ENCODE data around the gene KLF5.

KLF5 gene

DNA sequence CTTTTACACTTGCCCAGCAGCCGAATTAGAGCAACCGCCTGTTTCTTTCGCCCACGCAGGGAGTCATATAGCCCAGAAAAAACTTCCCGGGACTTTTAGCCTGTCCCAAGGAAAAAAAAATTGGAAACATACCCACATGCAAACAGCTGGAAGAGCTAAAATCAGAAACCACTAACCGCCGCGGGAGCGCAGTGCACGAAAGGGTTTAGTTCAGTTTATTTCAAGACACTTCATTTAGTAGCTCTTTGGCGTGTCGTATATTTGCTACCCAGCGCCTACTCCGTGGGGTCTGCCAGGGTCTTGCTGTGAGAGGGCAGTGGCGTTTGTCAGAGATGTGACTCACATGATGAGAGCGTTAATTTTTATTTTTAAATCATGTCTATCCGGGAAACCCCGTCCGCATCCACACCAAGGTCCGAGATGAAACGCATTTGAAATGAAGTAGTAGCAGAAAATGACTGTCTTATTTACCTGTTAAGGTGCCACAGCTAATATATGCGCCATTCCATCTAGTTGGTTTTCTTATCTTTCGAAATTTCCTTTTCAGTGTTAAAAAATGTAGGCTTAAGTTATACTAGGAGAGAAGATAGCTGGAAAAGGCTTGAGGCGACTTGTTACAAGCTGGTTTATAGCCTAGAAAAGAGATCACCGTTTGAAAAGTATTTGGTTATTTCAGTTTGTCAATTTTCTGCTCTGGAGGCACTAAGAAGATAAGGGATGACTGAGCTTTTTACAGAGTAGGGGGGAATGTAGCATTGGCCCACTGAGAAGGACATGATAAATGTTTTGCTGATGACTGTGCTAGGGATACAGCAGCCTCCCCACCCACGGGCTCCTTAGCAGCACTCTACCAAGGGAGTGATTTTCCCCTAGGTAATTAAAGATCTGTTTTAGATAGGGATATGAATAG, 1.7 kb downstream of the KLF5 start:
- peak; percentile 64 for DNase-seq
- Histone ChIP-seq H3K4me3 (ENCODE audit: low read depth, low read length) (peak overlapping the region; percentile 69), H3K27me3 (replicated peaks) (no peaks in the 10 kb centered on the region), H3K36me3 (replicated peaks) (no peaks in the 10 kb centered on the region), H3K27ac (no peak overlapping the region)
- TF ChIP-seq, protein P1, sequence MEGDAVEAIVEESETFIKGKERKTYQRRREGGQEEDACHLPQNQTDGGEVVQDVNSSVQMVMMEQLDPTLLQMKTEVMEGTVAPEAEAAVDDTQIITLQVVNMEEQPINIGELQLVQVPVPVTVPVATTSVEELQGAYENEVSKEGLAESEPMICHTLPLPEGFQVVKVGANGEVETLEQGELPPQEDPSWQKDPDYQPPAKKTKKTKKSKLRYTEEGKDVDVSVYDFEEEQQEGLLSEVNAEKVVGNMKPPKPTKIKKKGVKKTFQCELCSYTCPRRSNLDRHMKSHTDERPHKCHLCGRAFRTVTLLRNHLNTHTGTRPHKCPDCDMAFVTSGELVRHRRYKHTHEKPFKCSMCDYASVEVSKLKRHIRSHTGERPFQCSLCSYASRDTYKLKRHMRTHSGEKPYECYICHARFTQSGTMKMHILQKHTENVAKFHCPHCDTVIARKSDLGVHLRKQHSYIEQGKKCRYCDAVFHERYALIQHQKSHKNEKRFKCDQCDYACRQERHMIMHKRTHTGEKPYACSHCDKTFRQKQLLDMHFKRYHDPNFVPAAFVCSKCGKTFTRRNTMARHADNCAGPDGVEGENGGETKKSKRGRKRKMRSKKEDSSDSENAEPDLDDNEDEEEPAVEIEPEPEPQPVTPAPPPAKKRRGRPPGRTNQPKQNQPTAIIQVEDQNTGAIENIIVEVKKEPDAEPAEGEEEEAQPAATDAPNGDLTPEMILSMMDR (IDR thresholded peaks at IDR 0.05; ENCODE audit: low read depth, low read length, missing control alignments), result no peak
- in situ Hi-C loops (cut with HindIII; ENCODE audit: low pct_ligation_motif_present, low sequenced_read_pairs), result no loop called here

DNA sequence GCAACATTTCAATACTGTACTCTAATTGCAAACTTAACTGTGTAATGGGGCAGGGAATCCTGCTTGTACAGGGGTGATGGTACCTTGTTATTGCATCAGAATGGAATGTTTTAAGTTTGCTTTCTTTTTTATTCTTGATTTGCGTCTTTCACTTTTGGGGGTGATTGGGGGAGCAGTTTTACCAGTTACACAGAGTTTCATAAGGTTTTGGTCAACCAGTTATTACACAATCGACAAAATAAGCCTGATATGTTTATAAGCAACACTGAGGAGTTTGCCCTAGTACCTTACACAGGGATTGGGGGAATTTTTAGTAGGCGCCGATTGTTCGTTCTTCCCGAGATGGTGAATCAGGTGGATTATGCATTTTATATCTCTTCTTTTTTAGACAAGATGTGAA, 2.7 kb downstream of the KLF5 start:
- TF ChIP-seq, protein P1 (IDR thresholded peaks at IDR 0.05; ENCODE audit: low read depth, low read length, missing control alignments), result no peak
- Histone ChIP-seq H3K27me3 (replicated peaks) (no peaks in the 10 kb centered on the region), H3K4me3 (ENCODE audit: low read depth, low read length) (no peak overlapping the region), H3K36me3 (replicated peaks) (no peaks in the 10 kb centered on the region), H3K27ac (no peak overlapping the region)
- in situ Hi-C loops (cut with HindIII; ENCODE audit: low pct_ligation_motif_present, low sequenced_read_pairs), result no loop called here
- DNase-seq, result no peak

DNA sequence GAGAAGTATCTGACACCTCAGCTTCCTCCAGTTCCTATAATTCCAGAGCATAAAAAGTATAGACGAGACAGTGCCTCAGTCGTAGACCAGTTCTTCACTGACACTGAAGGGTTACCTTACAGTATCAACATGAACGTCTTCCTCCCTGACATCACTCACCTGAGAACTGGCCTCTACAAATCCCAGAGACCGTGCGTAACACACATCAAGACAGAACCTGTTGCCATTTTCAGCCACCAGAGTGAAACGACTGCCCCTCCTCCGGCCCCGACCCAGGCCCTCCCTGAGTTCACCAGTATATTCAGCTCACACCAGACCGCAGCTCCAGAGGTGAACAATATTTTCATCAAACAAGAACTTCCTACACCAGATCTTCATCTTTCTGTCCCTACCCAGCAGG, 3.1 kb downstream of the KLF5 start:
- no peaks in the 10 kb centered on the region for H3K36me3 ChIP-seq (replicated peaks)
- H3K4me3 ChIP-seq (ENCODE audit: low read depth, low read length), result no peak overlapping the region
- no peak for DNase-seq
- no peaks in the 10 kb centered on the region for H3K27me3 ChIP-seq (replicated peaks)
- H3K27ac ChIP-seq, result no peak overlapping the region
- TF ChIP-seq, protein P1 (IDR thresholded peaks at IDR 0.05; ENCODE audit: low read depth, low read length, missing control alignments), result no peak
- in situ Hi-C loops (cut with HindIII; ENCODE audit: low pct_ligation_motif_present, low sequenced_read_pairs), result no loop called here

DNA sequence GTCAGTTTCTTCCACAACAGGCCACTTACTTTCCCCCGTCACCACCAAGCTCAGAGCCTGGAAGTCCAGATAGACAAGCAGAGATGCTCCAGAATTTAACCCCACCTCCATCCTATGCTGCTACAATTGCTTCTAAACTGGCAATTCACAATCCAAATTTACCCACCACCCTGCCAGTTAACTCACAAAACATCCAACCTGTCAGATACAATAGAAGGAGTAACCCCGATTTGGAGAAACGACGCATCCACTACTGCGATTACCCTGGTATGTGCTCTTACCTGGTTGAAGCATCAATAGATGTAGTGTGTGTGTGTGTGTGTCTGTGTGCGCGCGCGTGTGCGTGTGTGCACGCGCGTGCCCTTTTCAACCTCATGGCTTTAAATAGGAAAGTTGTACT, 3.7 kb downstream of the KLF5 start:
- no peak overlapping the region for H3K4me3 ChIP-seq (ENCODE audit: low read depth, low read length)
- H3K27me3 ChIP-seq (replicated peaks), result no peaks in the 10 kb centered on the region
- no peak overlapping the region for H3K27ac ChIP-seq
- no peak for DNase-seq
- TF ChIP-seq, protein P1 (IDR thresholded peaks at IDR 0.05; ENCODE audit: low read depth, low read length, missing control alignments), result no peak
- H3K36me3 ChIP-seq (replicated peaks), result no peaks in the 10 kb centered on the region
- in situ Hi-C loops (cut with HindIII; ENCODE audit: low pct_ligation_motif_present, low sequenced_read_pairs), result no loop called here

DNA sequence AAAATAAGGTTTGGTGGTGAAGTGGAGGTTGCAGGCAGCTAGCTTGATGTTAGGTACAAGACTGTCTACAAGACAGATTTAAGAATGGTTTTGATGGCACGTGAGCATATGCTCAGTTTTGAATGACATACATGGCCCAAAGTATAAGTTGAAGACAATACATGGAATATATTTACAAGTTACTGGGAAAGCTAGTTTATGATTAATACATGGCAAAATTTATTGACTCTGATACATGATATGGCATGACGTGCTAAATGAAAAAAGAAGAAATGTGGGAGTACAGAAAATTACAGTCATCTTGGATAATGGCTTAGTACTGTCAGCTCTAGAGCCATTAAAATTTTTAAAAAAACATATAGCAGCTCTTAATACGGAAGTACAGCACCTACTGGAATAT, 4.4 kb downstream of the KLF5 start:
- TF ChIP-seq, protein P1 (IDR thresholded peaks at IDR 0.05; ENCODE audit: low read depth, low read length, missing control alignments), result no peak
- Histone ChIP-seq H3K36me3 (replicated peaks) (no peaks in the 10 kb centered on the region), H3K27ac (no peak overlapping the region), H3K27me3 (replicated peaks) (no peaks in the 10 kb centered on the region), H3K4me3 (ENCODE audit: low read depth, low read length) (no peak overlapping the region)
- no peak for DNase-seq
- in situ Hi-C loops (cut with HindIII; ENCODE audit: low pct_ligation_motif_present, low sequenced_read_pairs), result no loop called here

Data from brain microvascular endothelial cell (primary cell).